Measurements from ENCODE around the gene ATXN3L.

DNA sequence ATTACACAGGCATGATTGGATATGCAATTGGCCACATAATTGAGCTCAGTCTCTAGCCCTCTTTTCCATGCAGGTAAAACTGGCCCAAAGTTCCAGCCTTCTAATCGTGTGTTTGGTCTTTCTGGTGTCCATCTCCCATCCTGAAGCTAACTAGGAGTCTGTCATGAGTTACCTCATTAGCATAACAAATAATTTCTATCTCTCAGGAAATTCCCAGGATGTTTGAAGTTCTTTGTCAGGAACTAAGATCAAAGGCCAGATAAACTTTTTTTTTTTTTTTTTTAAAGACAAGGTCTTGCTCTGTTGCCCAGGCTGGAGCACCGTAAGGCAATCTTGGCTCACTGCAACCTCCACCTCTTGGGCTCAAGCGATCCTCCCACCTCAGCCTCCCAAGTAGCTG, 15.8 kb downstream of the ATXN3L start:
- no peak for TF ChIP-seq ELF1 (IDR thresholded peaks at IDR 0.05; ENCODE audit: borderline replicate concordance, low read depth)
- TF ChIP-seq POLR2AphosphoS5 (IDR thresholded peaks at IDR 0.05; ENCODE audit: low read depth, low read length): no peak
- no peak for TF ChIP-seq YY1 (IDR thresholded peaks at IDR 0.05; ENCODE audit: extremely low read depth, insufficient replicate concordance, low read depth, low read length)
- no peak for TF ChIP-seq ZFX (IDR thresholded peaks at IDR 0.05)
- no peak for TF ChIP-seq POLR2A (IDR thresholded peaks at IDR 0.05; ENCODE audit: borderline replicate concordance, extremely low read depth, insufficient read depth, insufficient read length)
- TF ChIP-seq, protein P1, sequence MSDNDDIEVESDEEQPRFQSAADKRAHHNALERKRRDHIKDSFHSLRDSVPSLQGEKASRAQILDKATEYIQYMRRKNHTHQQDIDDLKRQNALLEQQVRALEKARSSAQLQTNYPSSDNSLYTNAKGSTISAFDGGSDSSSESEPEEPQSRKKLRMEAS (IDR thresholded peaks at IDR 0.05): no peak
